Measurements from ENCODE around the gene PPIG. TPM values are rescaled to one million over a fixed set of nuclear protein-coding genes. Genes with fewer than 3 reads are reported as not detected.
"Not testable (repeated sequence)": the region's sequence is repeated elsewhere in the genome, so short reads cannot be mapped to it uniquely, and the experiment has no call there.

PPIG gene
- total and polyA plus RNA-seq, 7 donors, result 18.9 to 52.5 (median 39.1) TPM

DNA sequence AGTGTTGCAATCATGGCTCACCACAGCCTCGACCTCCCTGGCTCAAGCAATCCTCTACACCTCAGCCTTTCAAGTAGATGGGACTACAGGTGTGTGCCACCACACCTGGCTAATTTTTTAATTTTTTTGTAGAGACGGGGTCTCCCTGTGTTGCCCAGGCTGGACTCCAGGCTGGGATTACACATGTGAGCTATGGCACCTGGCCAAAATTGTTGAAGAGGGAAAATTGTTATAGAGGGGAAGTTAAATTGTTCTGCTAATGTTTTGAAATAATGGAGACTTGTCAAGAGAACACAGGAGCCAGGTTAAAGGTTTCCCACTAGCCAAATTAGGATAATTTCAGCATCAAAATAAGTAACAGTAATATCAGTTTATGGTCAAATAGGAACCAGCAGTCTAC, 25.1 kb downstream of the PPIG start:
- ATAC-seq (no peak), DNase-seq (no peak)
- no peaks in the 10 kb centered on the region for H3K27me3 ChIP-seq (ENCODE audit: insufficient read depth in 3 of 3, low read length in 2 of 3)
- intact Hi-C loops (cut with DNase I), result loop anchor here in 1 of 2 donors (10.0 kb wide), 1 partner anchor 186 kb away; the partner anchor contains the start of gene SSB
- H3K4me1 ChIP-seq, result no peaks in the 10 kb centered on the region
- no peak overlapping the region for H3K27ac ChIP-seq
- H3K4me3 ChIP-seq, result no peak overlapping the region
- TF ChIP-seq, protein P1, sequence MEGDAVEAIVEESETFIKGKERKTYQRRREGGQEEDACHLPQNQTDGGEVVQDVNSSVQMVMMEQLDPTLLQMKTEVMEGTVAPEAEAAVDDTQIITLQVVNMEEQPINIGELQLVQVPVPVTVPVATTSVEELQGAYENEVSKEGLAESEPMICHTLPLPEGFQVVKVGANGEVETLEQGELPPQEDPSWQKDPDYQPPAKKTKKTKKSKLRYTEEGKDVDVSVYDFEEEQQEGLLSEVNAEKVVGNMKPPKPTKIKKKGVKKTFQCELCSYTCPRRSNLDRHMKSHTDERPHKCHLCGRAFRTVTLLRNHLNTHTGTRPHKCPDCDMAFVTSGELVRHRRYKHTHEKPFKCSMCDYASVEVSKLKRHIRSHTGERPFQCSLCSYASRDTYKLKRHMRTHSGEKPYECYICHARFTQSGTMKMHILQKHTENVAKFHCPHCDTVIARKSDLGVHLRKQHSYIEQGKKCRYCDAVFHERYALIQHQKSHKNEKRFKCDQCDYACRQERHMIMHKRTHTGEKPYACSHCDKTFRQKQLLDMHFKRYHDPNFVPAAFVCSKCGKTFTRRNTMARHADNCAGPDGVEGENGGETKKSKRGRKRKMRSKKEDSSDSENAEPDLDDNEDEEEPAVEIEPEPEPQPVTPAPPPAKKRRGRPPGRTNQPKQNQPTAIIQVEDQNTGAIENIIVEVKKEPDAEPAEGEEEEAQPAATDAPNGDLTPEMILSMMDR (IDR thresholded peaks at IDR 0.05), result no peak
- peaks cover 0 to 96% of the 10 kb centered on the region in 2 donors for H3K36me3 ChIP-seq (ENCODE audit: insufficient read depth in 1 of 2, low read depth in 1 of 2)
- 82 to 86% (median 83%) methylated on average over 2 of the region's 2 CpGs for WGBS, 3 donors
- no peaks in the 10 kb centered on the region for H3K9me3 ChIP-seq

DNA sequence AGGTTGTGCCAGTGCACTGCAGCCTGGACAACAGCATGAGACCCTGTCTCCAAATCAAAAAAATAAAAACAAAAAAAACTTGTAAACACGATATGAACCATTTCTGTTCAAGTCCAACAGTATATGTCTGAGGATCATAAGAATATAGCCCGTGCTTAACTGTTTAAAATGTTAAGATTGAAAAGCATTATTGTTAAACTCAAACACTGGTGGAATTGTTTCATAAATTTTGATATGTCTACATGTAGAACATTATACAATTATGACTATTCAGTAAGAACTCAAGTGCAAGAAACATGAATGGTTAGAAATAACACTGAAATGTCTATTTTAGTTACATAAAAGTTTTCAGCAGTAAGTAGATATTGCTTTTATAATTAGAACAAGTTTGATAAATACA, 29.7 kb downstream of the PPIG start:
- WGBS, 3 donors, result 86 to 95% (median 92%) methylated on average over 2 of the region's 2 CpGs
- TF ChIP-seq, protein P1 (IDR thresholded peaks at IDR 0.05), result no peak
- peaks cover 0 to 82% of the 10 kb centered on the region in 2 donors for H3K36me3 ChIP-seq (ENCODE audit: insufficient read depth in 1 of 2, low read depth in 1 of 2)
- no peaks in the 10 kb centered on the region for H3K27me3 ChIP-seq (ENCODE audit: insufficient read depth in 3 of 3, low read length in 2 of 3)
- peaks cover 11% of the 10 kb centered on the region for H3K9me3 ChIP-seq
- ATAC-seq, result no peak
- H3K4me3 ChIP-seq, result no peak overlapping the region
- H3K4me1 ChIP-seq, result no peaks in the 10 kb centered on the region
- intact Hi-C loops (cut with DNase I), result loop anchor here in 1 of 2 donors (10.0 kb wide), 1 partner anchor 311 kb away; no protein-coding TSS in a partner anchor
- DNase-seq, result no peak
- no peak overlapping the region for H3K27ac ChIP-seq

DNA sequence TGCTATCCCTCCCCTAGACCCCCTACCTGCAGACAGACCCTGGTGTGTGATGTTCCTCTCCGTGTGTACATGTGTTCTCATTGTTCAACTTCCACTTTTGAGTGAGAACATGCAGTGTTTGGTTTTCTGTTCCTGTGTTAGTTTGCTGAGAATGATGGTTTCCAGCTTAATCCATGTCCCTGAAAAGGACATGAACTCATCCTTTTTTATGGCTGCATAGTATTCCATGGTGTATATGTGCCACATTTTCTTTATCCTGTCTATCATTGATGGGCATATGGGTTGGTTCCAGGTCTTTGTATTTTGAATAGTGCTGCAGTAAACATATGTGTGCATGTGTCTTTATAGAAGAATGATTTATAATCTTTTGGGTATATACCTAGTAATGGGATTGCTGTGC, 31.8 kb downstream of the PPIG start:
- H3K4me3 ChIP-seq; H3K27me3 ChIP-seq (ENCODE audit: insufficient read depth in 3 of 3, low read length in 2 of 3); H3K4me1 ChIP-seq; DNase-seq; H3K27ac ChIP-seq; ATAC-seq: not testable (repeated sequence)
- Histone ChIP-seq H3K9me3 (peaks cover 11% of the 10 kb centered on the region), H3K36me3 (ENCODE audit: insufficient read depth in 1 of 2, low read depth in 1 of 2) (peaks cover 0 to 64% of the 10 kb centered on the region in 2 donors)
- WGBS, 3 donors, result 93 to 100% (median 100%) methylated on average over 1 of the region's 1 CpG
- intact Hi-C loops (cut with DNase I), result loop anchor here in 1 of 2 donors (10.0 kb wide), 1 partner anchor 309 kb away; no protein-coding TSS in a partner anchor

DNA sequence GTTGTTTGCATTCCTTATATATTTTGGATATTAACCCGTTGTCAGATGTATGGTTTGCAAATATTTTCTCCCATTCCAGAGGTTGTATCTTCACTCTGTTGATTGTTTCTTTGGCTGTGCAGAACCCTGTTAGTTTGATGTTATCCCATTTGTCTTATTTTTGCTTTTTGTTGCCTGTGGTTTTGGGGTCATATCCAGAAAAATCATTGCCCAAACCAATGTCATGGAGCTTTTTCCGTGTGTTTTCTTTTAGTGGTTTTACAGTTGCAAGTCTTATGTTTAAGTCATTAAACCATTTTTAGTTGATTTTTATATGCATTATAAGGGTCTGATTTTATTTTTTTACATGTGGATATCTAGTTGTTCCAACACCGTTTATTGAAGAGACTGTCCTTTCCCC, 35.8 kb downstream of the PPIG start:
- intact Hi-C loops (cut with DNase I), result loop anchor here in 1 of 2 donors (10.0 kb wide), 1 partner anchor 305 kb away; no protein-coding TSS in a partner anchor
- Histone ChIP-seq H3K4me1 (no peaks in the 10 kb centered on the region), H3K4me3 (no peak overlapping the region), H3K27ac (no peak overlapping the region), H3K36me3 (ENCODE audit: insufficient read depth in 1 of 2, low read depth in 1 of 2) (peaks cover 0 to 60% of the 10 kb centered on the region in 2 donors), H3K9me3 (peaks cover 11% of the 10 kb centered on the region), H3K27me3 (ENCODE audit: insufficient read depth in 3 of 3, low read length in 2 of 3) (no peaks in the 10 kb centered on the region)
- TF ChIP-seq, protein P1 (IDR thresholded peaks at IDR 0.05), result no peak
- no peak for ATAC-seq
- 44 to 51% (median 47%) methylated on average over 3 of the region's 3 CpGs for WGBS, 3 donors
- DNase-seq, result no peak

DNA sequence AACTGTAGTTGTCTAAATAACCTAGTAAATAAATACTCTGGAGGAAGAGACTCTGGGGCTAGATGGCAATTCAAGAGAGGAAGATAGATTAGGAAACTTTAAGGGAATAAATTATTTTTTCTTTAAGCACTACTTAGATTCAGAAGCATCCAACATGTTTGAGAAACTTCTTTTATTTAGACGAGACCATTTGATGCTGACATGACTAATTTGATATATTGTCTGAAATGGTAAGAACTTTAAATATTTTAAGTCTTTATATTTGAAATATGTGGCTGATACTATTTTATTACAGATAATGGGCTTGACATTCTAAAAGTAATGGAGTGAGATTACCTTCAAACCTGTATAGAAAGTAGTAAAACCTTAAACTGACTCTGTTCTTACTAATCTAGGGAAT, 36.4 kb downstream of the PPIG start:
- DNase-seq (no peak), ATAC-seq (no peak)
- peaks cover 0 to 60% of the 10 kb centered on the region in 2 donors for H3K36me3 ChIP-seq (ENCODE audit: insufficient read depth in 1 of 2, low read depth in 1 of 2)
- no peak overlapping the region for H3K27ac ChIP-seq
- intact Hi-C loops (cut with DNase I), result no loop called here
- H3K9me3 ChIP-seq, result peaks cover 11% of the 10 kb centered on the region
- 71 to 73% (median 72%) methylated on average over 1 of the region's 1 CpG for WGBS, 3 donors
- TF ChIP-seq, protein P1 (IDR thresholded peaks at IDR 0.05), result no peak
- H3K27me3 ChIP-seq (ENCODE audit: insufficient read depth in 3 of 3, low read length in 2 of 3), result no peaks in the 10 kb centered on the region
- H3K4me1 ChIP-seq, result no peaks in the 10 kb centered on the region
- H3K4me3 ChIP-seq, result no peak overlapping the region

Measured in psoas muscle (tissue), 8 donors.